HG02759 (cell line): Measurements from ENCODE around the gene TBCCD1.

Experiments used
- ATAC-seq: cut with Tn5 transposase; IDR thresholded peaks from one replicate; pipeline ENCODE4 v1.9.1; 2021; ENCODE audit warnings: mild to moderate bottlenecking, moderate library complexity; ENCODE audit not compliant: unreplicated experiment

TBCCD1 gene

GRCh38 chr3:186567072-186567921 lies at the start of gene TBCCD1:
Gene TBCCD1 (minus strand): TSS chr3:186567339. CDS start chr3:186564329, 3,010 bp downstream.
- peak; percentile 47 for ATAC-seq

GRCh38 chr3:186616299-186616617 lies 49.1 kb upstream of the TBCCD1 start:
- no peak for ATAC-seq

GRCh38 chr3:186614597-186615483 lies 47.7 kb upstream of the TBCCD1 start:
- peak; percentile 46 for ATAC-seq

- no peak for ATAC-seq
Measured at GRCh38 chr3:186614266-186614596, 47.1 kb upstream of the TBCCD1 start.

- ATAC-seq, result no peak
Measured at GRCh38 chr3:186613637-186614265, 46.6 kb upstream of the TBCCD1 start.

GRCh38 chr3:186612721-186613636 lies 45.8 kb upstream of the TBCCD1 start, which contains the start of gene AHSG:
Gene AHSG (plus strand): TSS chr3:186613060. CDS start chr3:186613142, 82 bp downstream.
- no peak for ATAC-seq

- no peak for ATAC-seq
Measured at GRCh38 chr3:186612065-186612464, 44.9 kb upstream of the TBCCD1 start.

- ATAC-seq, result no peak
Measured at GRCh38 chr3:186609247-186609868, 42.2 kb upstream of the TBCCD1 start.

GRCh38 chr3:186608624-186609215 lies 41.6 kb upstream of the TBCCD1 start:
- ATAC-seq, result no peak

GRCh38 chr3:186605561-186606545 lies 38.7 kb upstream of the TBCCD1 start:
- ATAC-seq, result no peak

GRCh38 chr3:186605078-186605477 lies 37.9 kb upstream of the TBCCD1 start:
- ATAC-seq, result no peak

GRCh38 chr3:186603159-186603558 lies 36.0 kb upstream of the TBCCD1 start:
- no peak for ATAC-seq

- ATAC-seq, result no peak
Measured at GRCh38 chr3:186600896-186601295, 33.8 kb upstream of the TBCCD1 start.

GRCh38 chr3:186599785-186600166 lies 32.6 kb upstream of the TBCCD1 start:
- no peak for ATAC-seq

GRCh38 chr3:186599142-186599784 lies 32.1 kb upstream of the TBCCD1 start:
- ATAC-seq, result no peak

GRCh38 chr3:186598794-186599141 lies 31.6 kb upstream of the TBCCD1 start:
- ATAC-seq, result no peak

- ATAC-seq, result no peak
Measured at GRCh38 chr3:186598108-186598784, 31.1 kb upstream of the TBCCD1 start.
